SK-N-SH (cell line): ENCODE measurements around the gene TMEM182. TPM values are rescaled to one million over a fixed set of nuclear protein-coding genes. Genes with fewer than 3 reads are reported as not detected.

ENCODE experiments used
- CTCF ChIA-PET: fragments of 300-600, 350-600 bp; formaldehyde crosslinking; extraction: SDS; loops from one replicate; lab custom pipeline; 2021; lab: Yijun Ruan, JAX
- POLR2A ChIA-PET: fragments of 350-600 bp; sonication (Branson Sonifier 250); formaldehyde crosslinking; extraction: SDS; loops from one replicate; lab custom pipeline; 2020; ENCODE audit warnings: antibody characterized with exemption, inconsistent platforms; lab: Yijun Ruan, JAX
- DNase-seq: peaks from one replicate; pipeline ENCODE4 v3.0.0; 2012
- H2AFZ ChIP-seq: fragments of 200-600 bp; sonication (generic); 2 replicates; pipeline ENCODE4 v1.8.1; 2016; ENCODE audit warnings: antibody characterized with exemption, mild to moderate bottlenecking, low read depth
- H3F3A ChIP-seq: fragments of 200-600 bp; sonication (generic); replicated peaks from 2 replicates; pipeline ENCODE3; 2016; ENCODE audit warnings: antibody characterized with exemption, mild to moderate bottlenecking; ENCODE audit not compliant: insufficient read depth
- H3K27ac ChIP-seq, 2 experiments: fragments of 200-500 bp in 1 of 2; fragments of 200-600 bp in 1 of 2; sonication (Bioruptor generic) in 1 of 2; sonication (generic), shearing (Covaris generic) in 1 of 2; 2 replicates each; pipeline versions ENCODE4 v1.5.1 to v1.6.1; 2014 to 2016; ENCODE audit warnings: low read depth in 2 of 2, inconsistent platforms in 1 of 2, low read length in 1 of 2, mild to moderate bottlenecking in 1 of 2, mixed read lengths in 1 of 2
- H3K27me3 ChIP-seq: fragments of 200-600 bp; sonication (generic), shearing (Covaris generic); 2 replicates; pipeline ENCODE4 v1.6.1; 2016; ENCODE audit warnings: mixed run types; ENCODE audit not compliant: insufficient read depth
- H3K36me3 ChIP-seq, 2 experiments: fragments of 200-500 bp in 1 of 2; fragments of 200-600 bp in 1 of 2; sonication (Bioruptor generic) in 1 of 2; sonication (generic) in 1 of 2; replicated peaks in 1 of 2; 2 replicates each; pipeline versions ENCODE3 to v1.5.1; 2014 to 2016; ENCODE audit warnings: low read length in 1 of 2, mild to moderate bottlenecking in 1 of 2; ENCODE audit not compliant: insufficient read depth in 2 of 2, control insufficient read depth in 1 of 2
- H3K4me1 ChIP-seq, 2 experiments: fragments of 200-500 bp in 1 of 2; fragments of 200-600 bp in 1 of 2; sonication (Bioruptor generic) in 1 of 2; sonication (generic), shearing (Covaris generic) in 1 of 2; 2 replicates each; pipeline versions ENCODE4 v1.5.1 to v1.6.1; 2014 to 2016; ENCODE audit warnings: low read depth in 1 of 2, low read length in 1 of 2, mixed run types in 1 of 2; ENCODE audit not compliant: insufficient read depth in 2 of 2, control insufficient read depth in 1 of 2
- H3K4me2 ChIP-seq: fragments of 200-600 bp; sonication (generic), shearing (Covaris generic); 2 replicates; pipeline ENCODE4 v1.6.1; 2017; ENCODE audit warnings: mixed run types
- H3K4me3 ChIP-seq, 2 experiments: fragments of 200-500 bp in 1 of 2; fragments of 200-600 bp in 1 of 2; sonication (Bioruptor generic) in 1 of 2; sonication (generic), shearing (Covaris generic) in 1 of 2; 2 replicates each; pipeline versions ENCODE4 v1.5.1 to v1.8.1; 2014 to 2016; ENCODE audit warnings: low read depth in 2 of 2, inconsistent platforms in 1 of 2, low read length in 1 of 2, mild to moderate bottlenecking in 1 of 2, mixed read lengths in 1 of 2, moderate library complexity in 1 of 2
- H3K79me2 ChIP-seq: fragments of 200-600 bp; sonication (generic); 2 replicates; pipeline ENCODE4 v1.8.1; 2017; ENCODE audit warnings: mild to moderate bottlenecking; ENCODE audit not compliant: insufficient read depth
- H3K9ac ChIP-seq: fragments of 200-600 bp; sonication (generic); 2 replicates; pipeline ENCODE4 v1.6.1; 2017; ENCODE audit warnings: mixed run types
- H3K9me2 ChIP-seq: fragments of 200-600 bp; sonication (generic); 2 replicates; pipeline ENCODE4 v1.6.1; 2017; ENCODE audit warnings: mixed run types
- H3K9me3 ChIP-seq: fragments of 200-600 bp; sonication (generic); 2 replicates; pipeline ENCODE4 v1.6.1; 2017; ENCODE audit warnings: mixed run types, mild to moderate bottlenecking, moderate library complexity
- H4K20me1 ChIP-seq: fragments of 200-600 bp; sonication (generic); 2 replicates; pipeline ENCODE4 v1.6.1; 2017; ENCODE audit warnings: mild to moderate bottlenecking, mixed run types; ENCODE audit not compliant: insufficient read depth
- EP300 ChIP-seq, 2 experiments: IDR thresholded peaks; 2 replicates each; pipeline versions ENCODE4 v1.4.0 to v1.6.1; 2012; ENCODE audit warnings: borderline replicate concordance in 1 of 2, low read depth in 1 of 2, low read length in 1 of 2
- FOXJ3 ChIP-seq: sonication (generic); formaldehyde crosslinking; IDR thresholded peaks from 2 replicates; pipeline ENCODE4 v1.5.1; 2020; ENCODE audit warnings: mild to moderate bottlenecking, missing genetic modification reagents
- GABPA ChIP-seq: IDR thresholded peaks from 2 replicates; pipeline ENCODE4 v1.4.0; 2012; ENCODE audit warnings: low read depth, mild to moderate bottlenecking
- MEF2A ChIP-seq: IDR thresholded peaks from 2 replicates; pipeline ENCODE4 v1.4.0; 2012; ENCODE audit warnings: low read depth, borderline replicate concordance
- MXI1 ChIP-seq: IDR thresholded peaks from 2 replicates; pipeline ENCODE4 v1.6.1; 2012; ENCODE audit warnings: mild to moderate bottlenecking, low read depth, low read length, improper control_type of control experiment
- RCOR1 ChIP-seq: fragments of 150-350 bp; IDR thresholded peaks from 2 replicates; pipeline ENCODE4 v1.6.1; 2017; ENCODE audit warnings: antibody characterized with exemption, low read length
- RXRA ChIP-seq: IDR thresholded peaks from 2 replicates; pipeline ENCODE4 v1.4.0; 2012; ENCODE audit warnings: low read depth, mild to moderate bottlenecking, borderline replicate concordance
- SIN3A ChIP-seq: IDR thresholded peaks from 2 replicates; pipeline ENCODE4 v1.6.1; 2012; ENCODE audit warnings: low read depth, mild to moderate bottlenecking, low read length, moderate library complexity, borderline replicate concordance
- TAF1 ChIP-seq: IDR thresholded peaks from 2 replicates; pipeline ENCODE4 v1.6.1; 2012; ENCODE audit warnings: low read depth, mild to moderate bottlenecking, low read length, moderate library complexity, borderline replicate concordance
- WGBS: methylation state at CpG from one replicate; pipeline ENCODE4 v1.1.6; 2017; ENCODE audit warnings: low lambda C conversion rate; 5-methylcytosine and 5-hydroxymethylcytosine counted together
- polyA plus RNA-seq, 3 experiments: library from polyadenylated mRNA; depleted of rRNA; stranded (reverse); fragments of >200 nt; gene quantifications; 2 replicates each; pipeline ENCODE4 v1.2.3, GENCODE V29; 2012
- TF ChIP-seq, protein P1 (sequence below): IDR thresholded peaks from 2 replicates; pipeline ENCODE4 v1.6.1; 2012; ENCODE audit warnings: mild to moderate bottlenecking, low read depth, low read length, moderate library complexity
- TF ChIP-seq, protein P2 (sequence below): fragments of 150-350 bp; IDR thresholded peaks from 2 replicates; pipeline ENCODE4 v1.6.1; 2017; ENCODE audit warnings: antibody characterized with exemption, low read length, low read depth, borderline replicate concordance

TMEM182 gene
- polyA plus RNA-seq, 1 of the 3 experiments (the other 2 are of a cell fraction): 1.7 TPM

DNA sequence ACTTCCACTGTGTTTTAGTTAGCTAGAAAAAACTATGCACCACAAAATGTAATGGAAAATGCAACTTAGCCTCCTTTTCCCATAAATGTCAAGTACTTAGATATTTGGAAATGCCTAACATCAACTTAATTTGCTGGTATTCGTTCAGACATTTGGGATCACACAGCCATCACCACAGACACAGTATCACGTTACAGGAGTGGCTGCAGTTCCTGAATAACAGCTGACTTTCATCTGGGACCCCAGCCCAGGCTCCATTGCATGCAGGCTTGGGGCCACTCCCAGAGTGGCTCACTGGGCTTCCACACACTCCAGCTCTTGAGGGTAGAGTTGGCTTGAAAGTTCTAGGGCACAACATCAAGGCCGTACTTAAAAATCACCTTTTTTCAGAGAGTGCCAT is 9.3 kb downstream of the TMEM182 start (continued):
- TF ChIP-seq, protein P1, sequence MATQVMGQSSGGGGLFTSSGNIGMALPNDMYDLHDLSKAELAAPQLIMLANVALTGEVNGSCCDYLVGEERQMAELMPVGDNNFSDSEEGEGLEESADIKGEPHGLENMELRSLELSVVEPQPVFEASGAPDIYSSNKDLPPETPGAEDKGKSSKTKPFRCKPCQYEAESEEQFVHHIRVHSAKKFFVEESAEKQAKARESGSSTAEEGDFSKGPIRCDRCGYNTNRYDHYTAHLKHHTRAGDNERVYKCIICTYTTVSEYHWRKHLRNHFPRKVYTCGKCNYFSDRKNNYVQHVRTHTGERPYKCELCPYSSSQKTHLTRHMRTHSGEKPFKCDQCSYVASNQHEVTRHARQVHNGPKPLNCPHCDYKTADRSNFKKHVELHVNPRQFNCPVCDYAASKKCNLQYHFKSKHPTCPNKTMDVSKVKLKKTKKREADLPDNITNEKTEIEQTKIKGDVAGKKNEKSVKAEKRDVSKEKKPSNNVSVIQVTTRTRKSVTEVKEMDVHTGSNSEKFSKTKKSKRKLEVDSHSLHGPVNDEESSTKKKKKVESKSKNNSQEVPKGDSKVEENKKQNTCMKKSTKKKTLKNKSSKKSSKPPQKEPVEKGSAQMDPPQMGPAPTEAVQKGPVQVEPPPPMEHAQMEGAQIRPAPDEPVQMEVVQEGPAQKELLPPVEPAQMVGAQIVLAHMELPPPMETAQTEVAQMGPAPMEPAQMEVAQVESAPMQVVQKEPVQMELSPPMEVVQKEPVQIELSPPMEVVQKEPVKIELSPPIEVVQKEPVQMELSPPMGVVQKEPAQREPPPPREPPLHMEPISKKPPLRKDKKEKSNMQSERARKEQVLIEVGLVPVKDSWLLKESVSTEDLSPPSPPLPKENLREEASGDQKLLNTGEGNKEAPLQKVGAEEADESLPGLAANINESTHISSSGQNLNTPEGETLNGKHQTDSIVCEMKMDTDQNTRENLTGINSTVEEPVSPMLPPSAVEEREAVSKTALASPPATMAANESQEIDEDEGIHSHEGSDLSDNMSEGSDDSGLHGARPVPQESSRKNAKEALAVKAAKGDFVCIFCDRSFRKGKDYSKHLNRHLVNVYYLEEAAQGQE: no peak
- TF ChIP-seq SIN3A (no peak), EP300 (IDR thresholded peaks at IDR 0.05; ENCODE audit: borderline replicate concordance in 1 of 2, low read depth in 1 of 2, low read length in 1 of 2) (no peak), RCOR1 (no peak), FOXJ3 (CRISPR knock-in tag) (no peak)

DNA sequence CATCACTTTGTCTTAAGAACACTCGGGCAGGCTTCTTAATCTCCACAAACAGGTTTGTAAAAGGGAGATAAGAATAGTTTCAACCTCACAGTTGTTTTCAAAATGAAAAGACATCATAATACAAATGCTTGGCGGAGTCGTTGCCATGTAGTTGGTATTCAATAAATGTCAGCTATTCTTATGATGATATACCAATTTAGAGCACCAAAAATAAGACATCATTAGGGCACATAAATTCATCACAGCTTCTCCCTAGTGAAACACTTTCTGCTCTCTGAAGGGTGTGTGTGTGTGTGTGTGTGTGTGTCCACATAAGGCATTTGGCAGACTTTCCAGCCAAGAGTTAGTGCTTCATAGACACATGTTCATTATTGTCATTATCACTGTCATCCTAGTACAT is 10.8 kb downstream of the TMEM182 start:
- H4K20me1 ChIP-seq: no peaks in the 10 kb centered on the region
- H3F3A ChIP-seq: no peaks in the 10 kb centered on the region
- no peaks in the 10 kb centered on the region for H3K79me2 ChIP-seq
- DNase-seq: no peak
- ChIA-PET POLR2A (no interaction called here), CTCF (interaction anchor here (1.3 to 1.7 kb wide), 3 partner anchors 11 to 157 kb away, joined by 4 to 8 read pairs (median 4); partner anchors contain the start of gene TMEM182)
- H3K9me3 ChIP-seq: no peaks in the 10 kb centered on the region
- WGBS: 84% methylated on average over 3 of the region's 3 CpGs
- no peak overlapping the region for H2AFZ ChIP-seq
- no peaks in the 10 kb centered on the region for H3K9me2 ChIP-seq
- TF ChIP-seq RXRA (no peak), TAF1 (no peak), GABPA (no peak), MXI1 (no peak), MEF2A (no peak)
- TF ChIP-seq, protein P1: no peak
- TF ChIP-seq, protein P2, sequence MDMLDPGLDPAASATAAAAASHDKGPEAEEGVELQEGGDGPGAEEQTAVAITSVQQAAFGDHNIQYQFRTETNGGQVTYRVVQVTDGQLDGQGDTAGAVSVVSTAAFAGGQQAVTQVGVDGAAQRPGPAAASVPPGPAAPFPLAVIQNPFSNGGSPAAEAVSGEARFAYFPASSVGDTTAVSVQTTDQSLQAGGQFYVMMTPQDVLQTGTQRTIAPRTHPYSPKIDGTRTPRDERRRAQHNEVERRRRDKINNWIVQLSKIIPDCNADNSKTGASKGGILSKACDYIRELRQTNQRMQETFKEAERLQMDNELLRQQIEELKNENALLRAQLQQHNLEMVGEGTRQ: no peak
- no peak overlapping the region for H3K9ac ChIP-seq
- H3K36me3 ChIP-seq: no peaks in the 10 kb centered on the region
- H3K4me3 ChIP-seq: no peak overlapping the region
- no peaks in the 10 kb centered on the region for H3K27me3 ChIP-seq
- H3K4me2 ChIP-seq: no peak overlapping the region
- no peak overlapping the region for H3K27ac ChIP-seq
- H3K4me1 ChIP-seq: peaks cover 0 to 3% of the 10 kb centered on the region in 2 experiments; a peak in 1 of 4 replicates
